ENCODE measurements around the gene KAZN.

DNA sequence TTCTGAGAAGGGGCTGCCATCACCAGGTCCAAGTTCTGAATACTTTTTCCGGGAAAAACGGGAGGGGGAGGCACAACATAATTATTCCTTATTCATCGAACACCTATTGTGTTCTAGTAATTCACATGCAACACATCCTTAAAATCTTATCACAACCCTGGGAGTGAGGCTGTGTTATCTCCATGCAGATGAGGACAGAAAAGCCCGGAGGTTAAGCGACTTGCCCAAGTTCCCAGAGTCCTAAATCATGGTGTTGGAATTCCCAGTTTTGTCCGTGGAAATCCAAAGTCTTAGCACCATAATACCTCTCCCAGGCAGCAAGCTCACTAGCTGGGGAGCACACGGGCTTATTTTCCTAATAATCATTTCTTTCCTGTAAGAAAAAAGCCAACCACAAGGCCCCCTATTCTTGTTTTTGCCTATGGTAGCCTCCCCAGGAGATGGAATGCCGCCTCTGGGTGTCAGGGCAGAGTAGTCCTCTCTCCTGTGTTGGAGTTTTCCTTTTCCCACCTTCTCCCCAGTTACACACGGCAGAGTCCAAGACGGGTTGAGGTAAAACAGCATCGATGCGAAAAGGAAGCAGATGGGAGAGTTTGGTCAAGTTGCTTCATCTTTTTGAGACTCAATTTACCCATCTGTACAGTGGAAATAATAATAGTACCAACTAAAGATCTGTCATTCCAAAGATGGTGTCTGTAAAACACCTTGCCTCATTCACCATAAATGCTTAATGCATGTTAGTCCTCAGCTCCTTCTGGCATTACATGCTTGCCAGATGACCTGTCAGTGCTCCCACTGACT is 327.1 kb downstream of the KAZN start:
- no peak for TF ChIP-seq CTCF (IDR thresholded peaks at IDR 0.05; ENCODE audit: insufficient read depth, low read depth, low read length)
- TF ChIP-seq EZH2 (IDR thresholded peaks at IDR 0.05; ENCODE audit: insufficient read depth, low read length) = no peak
